ENCODE data around the gene ACTR3. TPM values are rescaled to one million over a fixed set of nuclear protein-coding genes. Genes with fewer than 3 reads are reported as not detected.

Gene ACTR3
- total and polyA plus RNA-seq, 8 donors = 41.6 to 189 (median 97.5) TPM

- intact Hi-C loops (cut with DNase I; ENCODE audit: low total_unique reads) = no loop called here
- no peak for DNase-seq
- H3K4me1 ChIP-seq = peaks cover 0 to under 1% (median 0%) of the 10 kb centered on the region in 4 donors
- H3K4me3 ChIP-seq = no peak overlapping the region
- TF ChIP-seq, protein P1, sequence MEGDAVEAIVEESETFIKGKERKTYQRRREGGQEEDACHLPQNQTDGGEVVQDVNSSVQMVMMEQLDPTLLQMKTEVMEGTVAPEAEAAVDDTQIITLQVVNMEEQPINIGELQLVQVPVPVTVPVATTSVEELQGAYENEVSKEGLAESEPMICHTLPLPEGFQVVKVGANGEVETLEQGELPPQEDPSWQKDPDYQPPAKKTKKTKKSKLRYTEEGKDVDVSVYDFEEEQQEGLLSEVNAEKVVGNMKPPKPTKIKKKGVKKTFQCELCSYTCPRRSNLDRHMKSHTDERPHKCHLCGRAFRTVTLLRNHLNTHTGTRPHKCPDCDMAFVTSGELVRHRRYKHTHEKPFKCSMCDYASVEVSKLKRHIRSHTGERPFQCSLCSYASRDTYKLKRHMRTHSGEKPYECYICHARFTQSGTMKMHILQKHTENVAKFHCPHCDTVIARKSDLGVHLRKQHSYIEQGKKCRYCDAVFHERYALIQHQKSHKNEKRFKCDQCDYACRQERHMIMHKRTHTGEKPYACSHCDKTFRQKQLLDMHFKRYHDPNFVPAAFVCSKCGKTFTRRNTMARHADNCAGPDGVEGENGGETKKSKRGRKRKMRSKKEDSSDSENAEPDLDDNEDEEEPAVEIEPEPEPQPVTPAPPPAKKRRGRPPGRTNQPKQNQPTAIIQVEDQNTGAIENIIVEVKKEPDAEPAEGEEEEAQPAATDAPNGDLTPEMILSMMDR (IDR thresholded peaks at IDR 0.05) = no peak
- no peak for TF ChIP-seq POLR2A (IDR thresholded peaks at IDR 0.05)
- TF ChIP-seq EP300 (IDR thresholded peaks at IDR 0.05) = no peak
- TF ChIP-seq POLR2AphosphoS5 (IDR thresholded peaks at IDR 0.05) = no peak
- 70 to 85% (median 76%) methylated on average over 3 of the region's 3 CpGs for WGBS, 5 donors
- no peaks in the 10 kb centered on the region for H3K9me3 ChIP-seq
- H3K27me3 ChIP-seq = no peaks in the 10 kb centered on the region
- peaks cover 0 to 42% (median 21%) of the 10 kb centered on the region in 4 donors for H3K36me3 ChIP-seq
- H3K27ac ChIP-seq = no peak overlapping the region
Observed at GRCh38 chr2:113972766-113973165, 82.9 kb downstream of the ACTR3 start.

DNA sequence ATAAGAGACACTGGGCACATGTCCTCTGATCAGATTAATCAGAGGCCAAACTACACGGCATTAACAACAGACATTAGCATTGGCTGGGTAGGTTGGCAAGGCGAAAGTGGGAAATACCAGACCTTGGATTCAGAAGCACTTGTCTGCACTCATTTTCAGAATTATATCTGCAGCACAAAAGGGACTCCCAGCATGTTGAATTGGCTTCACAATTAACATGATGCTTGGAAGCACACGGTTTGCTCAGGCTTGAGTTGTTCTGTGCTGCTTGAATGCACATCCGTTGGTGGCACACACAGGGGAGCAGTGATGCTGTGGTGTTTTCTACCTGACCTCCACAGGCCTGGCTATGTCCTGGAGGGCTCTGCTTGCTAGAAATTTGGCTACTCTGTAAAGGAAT is 83.9 kb downstream of the ACTR3 start:
- TF ChIP-seq POLR2A (IDR thresholded peaks at IDR 0.05) (no peak), EP300 (IDR thresholded peaks at IDR 0.05) (no peak), POLR2AphosphoS5 (IDR thresholded peaks at IDR 0.05) (no peak)
- TF ChIP-seq, protein P1 (IDR thresholded peaks at IDR 0.05) = no peak

DNA sequence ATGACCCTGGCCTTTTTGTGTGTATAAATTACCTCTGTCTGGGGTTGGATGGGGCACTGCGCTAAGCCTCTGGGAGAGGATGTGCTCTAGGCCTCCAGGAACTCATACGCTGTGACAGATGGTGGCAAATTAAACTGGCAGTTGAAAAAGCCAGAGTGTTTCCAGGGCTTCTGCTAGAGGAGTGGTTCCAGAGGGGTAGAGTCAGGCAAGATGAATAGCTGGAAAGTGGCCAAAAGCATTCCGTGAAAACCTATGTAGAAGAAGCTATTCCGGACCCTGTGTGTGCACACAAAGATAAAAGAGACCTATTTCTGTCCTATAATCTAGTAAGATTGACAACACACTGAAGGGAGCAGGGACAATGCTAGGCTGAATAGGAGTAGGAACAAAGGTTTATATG is 84.8 kb downstream of the ACTR3 start:
- Histone ChIP-seq H3K4me1 (peaks cover 0 to 13% (median 3%) of the 10 kb centered on the region in 4 donors), H3K36me3 (peaks cover 0 to 36% (median 21%) of the 10 kb centered on the region in 4 donors), H3K4me3 (no peak overlapping the region), H3K27ac (no peak overlapping the region), H3K9me3 (peaks cover 4 to 5% (median 4%) of the 10 kb centered on the region in 4 donors), H3K27me3 (no peaks in the 10 kb centered on the region)
- intact Hi-C loops (cut with DNase I; ENCODE audit: low total_unique reads) = no loop called here
- no peak for TF ChIP-seq POLR2A (IDR thresholded peaks at IDR 0.05)
- TF ChIP-seq, protein P1 (IDR thresholded peaks at IDR 0.05) = no peak
- TF ChIP-seq POLR2AphosphoS5 (IDR thresholded peaks at IDR 0.05) = no peak
- TF ChIP-seq EP300 (IDR thresholded peaks at IDR 0.05) = no peak
- 48 to 70% (median 64%) methylated on average over 4 of the region's 4 CpGs for WGBS, 5 donors
- DNase-seq = peak in 1 of 2 donors; percentile 22

More for the DNA sequence above, 83.9 kb downstream of the ACTR3 start:
- Histone ChIP-seq H3K9me3 (no peaks in the 10 kb centered on the region), H3K27me3 (no peaks in the 10 kb centered on the region), H3K4me1 (peaks cover 0 to 11% (median 3%) of the 10 kb centered on the region in 4 donors), H3K27ac (no peak overlapping the region), H3K4me3 (no peak overlapping the region), H3K36me3 (peaks cover 0 to 42% (median 21%) of the 10 kb centered on the region in 4 donors)
- 74 to 79% (median 76%) methylated on average over 4 of the region's 4 CpGs for WGBS, 5 donors
- no peak for DNase-seq
- intact Hi-C loops (cut with DNase I; ENCODE audit: low total_unique reads) = no loop called here

DNA sequence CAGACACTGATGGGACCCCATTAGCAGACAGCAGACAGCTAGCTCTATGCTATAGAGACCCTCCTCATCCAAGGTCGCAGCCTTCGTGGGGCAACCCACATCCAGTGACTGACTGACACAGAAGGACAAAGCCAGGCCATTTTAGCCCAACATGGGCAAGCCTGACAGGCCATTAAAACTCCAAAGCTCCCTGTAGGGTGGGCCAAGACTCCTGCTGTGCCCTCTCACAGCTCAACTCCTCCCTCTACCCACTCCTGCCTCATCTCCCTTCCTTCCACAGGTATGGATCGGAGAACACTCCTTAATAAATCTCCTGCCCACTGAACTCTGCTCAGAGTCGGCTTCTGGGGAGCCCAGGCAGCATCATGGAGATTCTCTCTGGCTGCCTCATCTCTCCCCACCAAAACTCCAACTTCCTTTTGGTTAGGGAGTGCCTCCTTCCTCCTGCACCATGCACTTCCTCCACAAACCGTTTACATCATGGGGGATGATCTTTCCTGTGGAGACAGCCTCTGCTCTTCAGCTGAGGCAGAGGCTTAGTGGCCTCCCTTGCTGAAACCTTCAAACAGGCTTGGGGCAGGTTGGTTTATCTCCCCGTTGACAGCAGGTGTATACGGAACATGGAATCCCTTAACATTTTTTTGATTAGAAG is 86.5 kb downstream of the ACTR3 start:
- Histone ChIP-seq H3K9me3 (peaks cover 4 to 6% (median 6%) of the 10 kb centered on the region in 4 donors), H3K27ac (no peak overlapping the region), H3K4me1 (peaks cover 0 to 13% (median 3%) of the 10 kb centered on the region in 4 donors), H3K36me3 (peaks cover 0 to 30% (median 21%) of the 10 kb centered on the region in 4 donors), H3K4me3 (no peak overlapping the region), H3K27me3 (no peaks in the 10 kb centered on the region)
- WGBS, 5 donors = 79 to 85% (median 85%) methylated on average over 7 of the region's 7 CpGs
- intact Hi-C loops (cut with DNase I; ENCODE audit: low total_unique reads) = no loop called here
- no peak for TF ChIP-seq POLR2AphosphoS5 (IDR thresholded peaks at IDR 0.05)
- TF ChIP-seq, protein P1 (IDR thresholded peaks at IDR 0.05) = no peak
- no peak for DNase-seq
